Endothelial cell of coronary artery (primary cell): Measurements from ENCODE around the gene DNAH10. TPM values are rescaled to one million over a fixed set of nuclear protein-coding genes. Genes with fewer than 3 reads are reported as not detected.

ENCODE experiments used
- total RNA-seq: library from RNA; depleted of rRNA; stranded (reverse); fragments of >200 nt; gene quantifications from 2 replicates; pipeline ENCODE4 v1.2.3, GENCODE V29; 2014

The DNAH10 gene
- total RNA-seq, result under 0.01 and 0.09 TPM in 2 replicates

GRCh38 chr12:123761841-123762714 is at the start of gene DNAH10:
TSS of gene DNAH10 (plus strand) at chr12:123762301. CDS start at chr12:123762337, 36 bp downstream.

GRCh38 chr12:123972457-123973401 is 210.6 kb downstream of the DNAH10 start, which contains the start of the genes CCDC92 and ZNF664:
TSS of gene CCDC92 (minus strand) at chr12:123972831. CDS start at chr12:123944305, 28,526 bp downstream.
TSS of gene ZNF664 (plus strand) at chr12:123973215. CDS start at chr12:124012145, 38,930 bp downstream.

Other genes starting within 250 kb of the DNAH10 start
- 9.7 and 13.1 TPM in 2 replicates for gene RILPL1, start 228.6 kb upstream of the DNAH10 start, total RNA-seq
- gene TMED2, start 177.7 kb upstream of the DNAH10 start, total RNA-seq, result 373 and 377 TPM in 2 replicates
- 14.9 and 15.6 TPM in 2 replicates for gene DDX55, start 160.2 kb upstream of the DNAH10 start, total RNA-seq
- gene EIF2B1, start 128.6 kb upstream of the DNAH10 start, total RNA-seq, result 31.5 and 33.1 TPM in 2 replicates
- gene GTF2H3, start 128.5 kb upstream of the DNAH10 start, total RNA-seq, result 19.9 and 23.4 TPM in 2 replicates
- gene TCTN2, start 91.2 kb upstream of the DNAH10 start, total RNA-seq, result 8.5 and 9.9 TPM in 2 replicates
- 21.8 and 26.0 TPM in 2 replicates for gene ATP6V0A2, start 49.9 kb upstream of the DNAH10 start, total RNA-seq
- gene CCDC92, start 210.5 kb downstream of the DNAH10 start, total RNA-seq, result 5.0 and 7.9 TPM in 2 replicates
- 45.6 and 45.7 TPM in 2 replicates for gene ZNF664, start 210.9 kb downstream of the DNAH10 start, total RNA-seq